Body of pancreas (tissue), 4 donors: ENCODE results near the gene VTCN1. TPM values are rescaled to one million over a fixed set of nuclear protein-coding genes. Genes with fewer than 3 reads are reported as not detected.

Experiments used
- ATAC-seq: fragments of 150-250 bp; one replicate; pipeline ENCODE4 v1.9.1; 2016
- DNase-seq, 4 donors: peaks; one replicate each; pipeline ENCODE4 v3.0.0-alpha.2; 2019
- H3K27ac ChIP-seq, 4 donors: fragments of 200-600 bp; sonication (generic); 1 replicate in 3 of 4; 2 replicates in 1 of 4; pipeline versions ENCODE4 v1.5.1 to v1.6.1; 2016 to 2019; ENCODE audit warnings: mild to moderate bottlenecking in 1 of 4, mixed read lengths in 1 of 4, moderate library complexity in 1 of 4
- H3K27me3 ChIP-seq, 2 donors: fragments of 200-600 bp; sonication (generic); one replicate each; pipeline ENCODE4 v1.6.0; 2016; ENCODE audit warnings: mild to moderate bottlenecking in 1 of 2
- H3K36me3 ChIP-seq, 2 donors: fragments of 200-600 bp; sonication (generic); replicated peaks in 1 of 2; 2 replicates each; pipeline ENCODE4 v1.5.1; 2016; ENCODE audit warnings: low read depth in 2 of 2; ENCODE audit not compliant: insufficient read depth in 1 of 2
- H3K4me1 ChIP-seq: fragments of 200-600 bp; sonication (generic); one replicate; pipeline ENCODE4 v1.6.0; 2016
- H3K4me3 ChIP-seq, 2 donors: fragments of 200-600 bp; sonication (generic); 1 replicate in 1 of 2; 2 replicates in 1 of 2; pipeline ENCODE4 v1.5.1; 2016 to 2019
- H3K9me3 ChIP-seq, 3 donors: fragments of 200-600 bp; sonication (generic); 1 replicate in 2 of 3; 2 replicates in 1 of 3; pipeline ENCODE4 v1.5.1; 2016
- CTCF ChIP-seq, 7 experiments: fragments of 450-650 bp in 4 of 7; fragments of 200-600 bp in 3 of 7; sonication (generic) in 3 of 7; IDR thresholded peaks; one replicate each; pipeline ENCODE4 v1.5.1; 2016 to 2019; ENCODE audit warnings: antibody characterized with exemption in 7 of 7
- POLR2A ChIP-seq, 3 donors: fragments of 450-650 bp; IDR thresholded peaks; one replicate each; pipeline ENCODE4 v1.6.1; 2016; ENCODE audit warnings: antibody characterized with exemption in 3 of 3, mild to moderate bottlenecking in 2 of 3
- WGBS, 2 donors: methylation state at CpG; one replicate each; pipeline ENCODE4 v1.1.5; 2017; 5-methylcytosine and 5-hydroxymethylcytosine counted together
- intact Hi-C: fragments of 100-400 bp; cut with DNase I; formaldehyde crosslinking; loops from one replicate; pipeline ENCODE4 v1.15.1; 2023
- total RNA-seq, 2 donors: library from RNA; depleted of rRNA; stranded (reverse); fragments of >200 nt; gene quantifications; one replicate each; pipeline ENCODE4 v1.1.0, GENCODE V29; 2016

The VTCN1 gene
- total RNA-seq, 2 donors from 2014 or later, result 20.4 to 23.1 TPM

DNA sequence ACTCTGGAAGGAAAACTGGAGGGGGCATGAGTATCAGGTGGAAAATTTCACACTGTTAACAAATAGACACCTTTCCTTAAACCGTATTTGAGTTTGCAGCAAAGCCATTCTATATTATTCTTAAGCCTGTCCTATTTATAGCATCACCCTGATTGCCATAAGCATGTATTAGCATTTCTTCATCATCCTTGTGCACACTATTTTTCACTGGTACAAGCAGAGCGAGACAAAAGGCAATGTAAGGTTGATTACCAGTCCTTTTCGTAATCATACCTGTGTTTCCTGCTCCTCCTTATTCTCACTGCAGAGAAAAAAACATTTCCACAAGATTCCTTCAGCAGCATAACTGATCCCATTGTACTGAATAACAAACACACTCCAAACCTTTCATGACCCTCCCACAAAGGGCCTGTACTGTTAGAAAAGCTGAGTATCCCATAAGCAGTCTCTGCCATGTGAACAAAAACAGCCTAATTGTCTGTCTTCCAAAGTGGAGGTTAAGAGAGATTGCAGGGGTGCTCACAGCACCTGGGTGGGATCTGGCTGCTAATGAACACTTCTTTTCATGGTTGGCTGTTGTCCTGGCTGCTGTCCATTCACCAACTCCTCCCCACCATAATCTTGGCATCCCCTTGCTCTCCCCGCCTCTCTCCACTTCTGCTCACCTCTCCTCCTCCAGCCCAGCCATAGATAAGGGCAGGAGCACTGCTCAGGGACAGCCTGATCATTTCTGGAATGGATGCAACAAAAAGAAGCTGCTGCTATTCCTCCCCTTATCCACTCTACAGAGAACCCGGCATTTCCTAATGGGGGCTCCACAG, 30.4 kb downstream of the VTCN1 start:
- H3K27ac ChIP-seq, result peak overlapping the region; percentile 12 to 65 (median 52)
- DNase-seq (no peak), ATAC-seq (peak; percentile 14)
- no peaks in the 10 kb centered on the region for H3K27me3 ChIP-seq
- TF ChIP-seq CTCF (IDR thresholded peaks at IDR 0.05), result no peak
- TF ChIP-seq POLR2A (IDR thresholded peaks at IDR 0.05), result no peak
- H3K4me1 ChIP-seq, result peaks cover 38% of the 10 kb centered on the region
- H3K36me3 ChIP-seq, result no peaks in the 10 kb centered on the region
- H3K9me3 ChIP-seq, result no peaks in the 10 kb centered on the region
- H3K4me3 ChIP-seq, result no peak overlapping the region
- 63 to 66% methylated on average over 5 of the region's 5 CpGs for WGBS, 2 donors
- intact Hi-C loops, result no loop called here

DNA sequence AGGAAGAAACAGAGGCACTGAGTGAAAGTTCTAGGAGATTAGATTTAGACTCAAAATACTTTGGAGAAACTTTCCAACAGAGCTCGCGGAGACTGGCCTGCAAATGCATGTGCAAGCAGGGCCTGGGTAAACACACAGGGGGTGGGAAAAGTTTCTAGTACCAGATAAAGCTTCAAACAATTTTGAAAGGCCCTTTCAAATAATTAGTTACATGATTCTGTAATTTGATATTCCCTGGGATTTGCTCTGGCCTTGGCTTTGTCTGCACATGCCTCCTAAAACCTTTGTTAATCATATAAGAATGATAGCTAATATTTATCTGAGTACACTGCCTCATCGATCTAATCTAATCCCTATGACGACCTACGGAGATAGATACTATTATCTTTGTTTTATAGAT, 31.3 kb downstream of the VTCN1 start:
- Histone ChIP-seq H3K27me3 (no peaks in the 10 kb centered on the region), H3K4me3 (no peak overlapping the region), H3K4me1 (peaks cover 38% of the 10 kb centered on the region), H3K36me3 (no peaks in the 10 kb centered on the region), H3K27ac (peak overlapping the region in 3 of 4 donors; percentile 47 to 65 (median 58)), H3K9me3 (no peaks in the 10 kb centered on the region)
- intact Hi-C loops, result no loop called here
- ATAC-seq, result peak; percentile 46
- peak in 2 of 4 donors; percentile 16 to 23 for DNase-seq
- 18 to 20% methylated on average over 5 of the region's 5 CpGs for WGBS, 2 donors
- TF ChIP-seq POLR2A (IDR thresholded peaks at IDR 0.05), result no peak
- TF ChIP-seq CTCF (IDR thresholded peaks at IDR 0.05), result no peak

- Histone ChIP-seq H3K4me3 (no peak overlapping the region), H3K4me1 (peaks cover 38% of the 10 kb centered on the region), H3K36me3 (no peaks in the 10 kb centered on the region), H3K9me3 (no peaks in the 10 kb centered on the region), H3K27me3 (no peaks in the 10 kb centered on the region), H3K27ac (peak overlapping the region in 3 of 4 donors; percentile 47 to 65 (median 58))
- 61 to 64% methylated on average over 5 of the region's 5 CpGs for WGBS, 2 donors
- DNase-seq, result no peak
- intact Hi-C loops, result no loop called here
- no peak for ATAC-seq
- TF ChIP-seq POLR2A (IDR thresholded peaks at IDR 0.05), result no peak
- TF ChIP-seq CTCF (IDR thresholded peaks at IDR 0.05), result no peak
Observed at GRCh38 chr1:117178756-117179155, 32.0 kb downstream of the VTCN1 start.

DNA sequence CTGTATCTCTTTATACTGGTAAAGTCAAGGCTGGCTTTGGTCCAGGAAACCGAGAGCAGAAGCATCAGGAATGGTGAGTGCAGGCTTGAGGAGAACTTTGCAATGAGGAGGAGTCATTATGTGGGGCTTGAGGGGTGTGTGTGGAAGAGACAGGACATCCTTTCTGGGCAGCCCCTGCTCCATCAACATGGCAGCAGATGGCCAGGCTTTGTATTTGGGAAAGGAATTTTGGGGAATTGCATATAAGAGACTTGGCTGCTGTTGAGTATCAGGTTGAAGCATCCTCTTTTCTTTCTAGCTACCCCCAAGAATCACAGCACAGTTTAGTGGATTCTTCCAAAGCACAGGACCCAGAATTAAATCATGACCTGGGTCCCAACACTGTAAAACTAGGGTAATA, 33.4 kb downstream of the VTCN1 start:
- H3K36me3 ChIP-seq, result no peaks in the 10 kb centered on the region
- no peaks in the 10 kb centered on the region for H3K27me3 ChIP-seq
- DNase-seq (no peak), ATAC-seq (no peak)
- 50 to 53% methylated on average over 1 of the region's 1 CpG for WGBS, 2 donors
- no peak overlapping the region for H3K4me3 ChIP-seq
- TF ChIP-seq CTCF (IDR thresholded peaks at IDR 0.05), result no peak
- no peak for TF ChIP-seq POLR2A (IDR thresholded peaks at IDR 0.05)
- H3K4me1 ChIP-seq, result peaks cover 43% of the 10 kb centered on the region
- H3K9me3 ChIP-seq, result no peaks in the 10 kb centered on the region
- intact Hi-C loops, result no loop called here
- H3K27ac ChIP-seq, result peak overlapping the region in 3 of 4 donors; percentile 11 to 48 (median 25)

DNA sequence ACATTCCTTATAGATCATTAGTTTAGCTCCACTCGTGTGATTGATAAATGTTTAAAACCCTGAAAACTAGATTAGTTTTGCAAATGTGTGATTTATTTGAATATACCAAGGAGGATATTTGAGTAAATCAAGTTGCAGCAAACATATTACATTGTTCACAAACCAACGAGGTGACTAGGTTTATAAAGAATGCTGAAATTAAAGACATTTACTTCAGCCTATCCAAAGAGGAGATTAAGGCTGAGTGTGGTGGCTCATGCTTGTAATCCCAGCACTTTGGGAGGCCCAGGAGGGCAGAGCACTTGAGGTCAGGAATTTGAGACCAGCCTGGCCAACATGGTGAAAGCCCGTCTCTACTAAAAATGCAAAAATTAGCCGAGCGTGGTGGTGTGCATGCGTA, 34.1 kb downstream of the VTCN1 start:
- no peak for ATAC-seq
- peak overlapping the region in 3 of 4 donors; percentile 11 to 48 (median 25) for H3K27ac ChIP-seq
- no peak for DNase-seq

More for the DNA sequence above, 34.1 kb downstream of the VTCN1 start:
- H3K9me3 ChIP-seq, result no peaks in the 10 kb centered on the region
- no peaks in the 10 kb centered on the region for H3K27me3 ChIP-seq
- no peaks in the 10 kb centered on the region for H3K36me3 ChIP-seq
- no peak overlapping the region for H3K4me3 ChIP-seq
- 79 to 83% methylated on average over 6 of the region's 6 CpGs for WGBS, 2 donors
- H3K4me1 ChIP-seq, result peaks cover 46% of the 10 kb centered on the region
- TF ChIP-seq CTCF (IDR thresholded peaks at IDR 0.05), result no peak
- no peak for TF ChIP-seq POLR2A (IDR thresholded peaks at IDR 0.05)
- intact Hi-C loops, result no loop called here
